ENCODE measurements around the gene PRSS2.

GRCh38 chr7:142762104-142762503 is 8.7 kb upstream of the PRSS2 start:
- TF ChIP-seq, protein P1, sequence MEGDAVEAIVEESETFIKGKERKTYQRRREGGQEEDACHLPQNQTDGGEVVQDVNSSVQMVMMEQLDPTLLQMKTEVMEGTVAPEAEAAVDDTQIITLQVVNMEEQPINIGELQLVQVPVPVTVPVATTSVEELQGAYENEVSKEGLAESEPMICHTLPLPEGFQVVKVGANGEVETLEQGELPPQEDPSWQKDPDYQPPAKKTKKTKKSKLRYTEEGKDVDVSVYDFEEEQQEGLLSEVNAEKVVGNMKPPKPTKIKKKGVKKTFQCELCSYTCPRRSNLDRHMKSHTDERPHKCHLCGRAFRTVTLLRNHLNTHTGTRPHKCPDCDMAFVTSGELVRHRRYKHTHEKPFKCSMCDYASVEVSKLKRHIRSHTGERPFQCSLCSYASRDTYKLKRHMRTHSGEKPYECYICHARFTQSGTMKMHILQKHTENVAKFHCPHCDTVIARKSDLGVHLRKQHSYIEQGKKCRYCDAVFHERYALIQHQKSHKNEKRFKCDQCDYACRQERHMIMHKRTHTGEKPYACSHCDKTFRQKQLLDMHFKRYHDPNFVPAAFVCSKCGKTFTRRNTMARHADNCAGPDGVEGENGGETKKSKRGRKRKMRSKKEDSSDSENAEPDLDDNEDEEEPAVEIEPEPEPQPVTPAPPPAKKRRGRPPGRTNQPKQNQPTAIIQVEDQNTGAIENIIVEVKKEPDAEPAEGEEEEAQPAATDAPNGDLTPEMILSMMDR (conservative IDR thresholded peaks at IDR 0.05; ENCODE audit: low read depth, low read length) = no peak
- TF ChIP-seq EZH2 (IDR thresholded peaks at IDR 0.05; ENCODE audit: low read length, unreplicated experiment) (no peak), EZH2phosphoT487 (IDR thresholded peaks at IDR 0.05; ENCODE audit: borderline replicate concordance, low read length) (no peak)
